Measurements from ENCODE around the gene LRIT3.

- TF ChIP-seq POLR2A (IDR thresholded peaks at IDR 0.05; ENCODE audit: low read depth, low read length) = 0 out of 2 replicates have a peak, but pooled peaks have one; percentile 32
- no peak for TF ChIP-seq MAFK (IDR thresholded peaks at IDR 0.05; ENCODE audit: low read depth, low read length)
- no peak for TF ChIP-seq RAD21 (IDR thresholded peaks at IDR 0.05; ENCODE audit: low read length)
- no peak for TF ChIP-seq CTCF (conservative IDR thresholded peaks at IDR 0.05; ENCODE audit: low read depth, low read length)
- no peak for TF ChIP-seq RCOR1 (IDR thresholded peaks at IDR 0.05; ENCODE audit: insufficient replicate concordance, low read length)
- no peak for TF ChIP-seq NFE2L2 (IDR thresholded peaks at IDR 0.05; ENCODE audit: low read depth, low read length)
- TF ChIP-seq SMC3 (IDR thresholded peaks at IDR 0.05; ENCODE audit: low read depth, low read length) = no peak
- TF ChIP-seq BHLHE40 (IDR thresholded peaks at IDR 0.05; ENCODE audit: low read depth, low read length) = peak; percentile 60; the same call in 1 of the 2 replicates
Observed at GRCh38 chr4:109815151-109816081, 32.5 kb upstream of the LRIT3 start, which contains the start of gene GAR1.
